Upper lobe of left lung (tissue), 4 donors: ENCODE results near the gene EMC10.
"Not testable (repeated sequence)": the region's sequence is repeated elsewhere in the genome, so short reads cannot be mapped to it uniquely, and the experiment has no call there.

ENCODE experiments used
- CTCF ChIP-seq, 6 experiments: fragments of 450-650 bp in 4 of 6; fragments of 200-600 bp in 2 of 6; sonication (generic) in 2 of 6; IDR thresholded peaks; one replicate each; pipeline ENCODE4 v1.5.1; 2016 to 2019; ENCODE audit warnings: antibody characterized with exemption in 6 of 6
- EP300 ChIP-seq, 4 donors: sonication (generic); formaldehyde crosslinking; IDR thresholded peaks; one replicate each; pipeline ENCODE4 v1.5.1; 2017; ENCODE audit warnings: antibody characterized with exemption in 4 of 4, control low read depth in 2 of 4

- not testable (repeated sequence) for TF ChIP-seq EP300, CTCF (IDR thresholded peaks at IDR 0.05)
Observed at GRCh38 chr19:50528052-50528451, 51.7 kb downstream of the EMC10 start.
